Ovary (tissue), 3 donors: ENCODE results near the gene ZNF587.

Source experiments
- EP300 ChIP-seq: sonication (generic); formaldehyde crosslinking; IDR thresholded peaks from one replicate; pipeline ENCODE4 v1.6.1; 2017; ENCODE audit warnings: antibody characterized with exemption
- TF ChIP-seq, protein P1 (sequence below), 3 donors: fragments of 450-650 bp in 2 of 3; fragments of 200-600 bp in 1 of 3; IDR thresholded peaks; one replicate each; pipeline versions ENCODE4 v1.5.1 to v1.8.0; 2016 to 2022; ENCODE audit warnings: antibody characterized with exemption in 3 of 3, mild to moderate bottlenecking in 1 of 3
- donor health status: DM: no; HTN: no; CAD: no.

DNA sequence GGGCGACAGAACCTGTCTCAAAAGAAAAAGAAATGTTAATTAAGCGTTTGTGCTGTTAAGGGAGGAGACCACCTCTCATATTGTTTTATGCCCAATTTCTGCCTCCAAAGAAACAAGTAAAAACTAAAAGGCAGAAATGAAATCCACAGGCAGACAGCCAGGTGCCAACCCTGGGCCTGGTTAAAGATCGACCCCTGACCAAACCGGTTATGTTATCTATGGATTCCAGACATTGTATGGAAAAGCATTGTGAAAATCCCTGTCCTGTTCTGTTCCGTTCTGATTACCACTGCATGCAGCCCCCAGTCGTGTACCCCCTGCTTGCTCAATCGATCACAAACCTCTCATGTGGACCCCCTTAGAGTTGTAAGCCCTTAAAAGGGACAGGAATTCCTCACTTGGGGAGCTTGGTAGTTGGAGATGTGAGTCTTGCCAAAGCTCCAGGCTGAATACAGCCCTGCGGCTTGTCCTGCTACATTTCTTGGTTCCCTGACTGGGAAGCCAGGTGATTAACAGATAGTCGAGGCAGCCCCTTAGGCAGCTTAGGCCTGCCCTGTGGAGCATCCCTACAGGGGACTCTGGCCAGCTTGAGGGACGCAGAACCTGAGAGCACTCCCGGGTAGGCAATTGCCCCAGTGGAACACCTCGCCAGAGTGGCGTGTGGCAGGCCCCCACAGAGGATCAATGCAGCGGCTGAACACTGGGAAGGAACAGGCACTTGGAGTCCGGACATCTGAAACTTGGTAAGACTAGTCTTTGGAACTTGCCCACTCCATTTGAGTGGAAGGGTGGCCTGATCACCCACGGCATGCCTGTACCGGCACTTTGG is 34.2 kb upstream of the ZNF587 start:
- TF ChIP-seq, protein P1, sequence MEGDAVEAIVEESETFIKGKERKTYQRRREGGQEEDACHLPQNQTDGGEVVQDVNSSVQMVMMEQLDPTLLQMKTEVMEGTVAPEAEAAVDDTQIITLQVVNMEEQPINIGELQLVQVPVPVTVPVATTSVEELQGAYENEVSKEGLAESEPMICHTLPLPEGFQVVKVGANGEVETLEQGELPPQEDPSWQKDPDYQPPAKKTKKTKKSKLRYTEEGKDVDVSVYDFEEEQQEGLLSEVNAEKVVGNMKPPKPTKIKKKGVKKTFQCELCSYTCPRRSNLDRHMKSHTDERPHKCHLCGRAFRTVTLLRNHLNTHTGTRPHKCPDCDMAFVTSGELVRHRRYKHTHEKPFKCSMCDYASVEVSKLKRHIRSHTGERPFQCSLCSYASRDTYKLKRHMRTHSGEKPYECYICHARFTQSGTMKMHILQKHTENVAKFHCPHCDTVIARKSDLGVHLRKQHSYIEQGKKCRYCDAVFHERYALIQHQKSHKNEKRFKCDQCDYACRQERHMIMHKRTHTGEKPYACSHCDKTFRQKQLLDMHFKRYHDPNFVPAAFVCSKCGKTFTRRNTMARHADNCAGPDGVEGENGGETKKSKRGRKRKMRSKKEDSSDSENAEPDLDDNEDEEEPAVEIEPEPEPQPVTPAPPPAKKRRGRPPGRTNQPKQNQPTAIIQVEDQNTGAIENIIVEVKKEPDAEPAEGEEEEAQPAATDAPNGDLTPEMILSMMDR (IDR thresholded peaks at IDR 0.05) = no peak
- no peak for TF ChIP-seq EP300
